ENCODE results near the gene RPS19BP1. TPM values are rescaled to one million over a fixed set of nuclear protein-coding genes. Genes with fewer than 3 reads are reported as not detected.

RPS19BP1 gene
- total RNA-seq, 1 experiment from 2014 or later, result 102 TPM

DNA sequence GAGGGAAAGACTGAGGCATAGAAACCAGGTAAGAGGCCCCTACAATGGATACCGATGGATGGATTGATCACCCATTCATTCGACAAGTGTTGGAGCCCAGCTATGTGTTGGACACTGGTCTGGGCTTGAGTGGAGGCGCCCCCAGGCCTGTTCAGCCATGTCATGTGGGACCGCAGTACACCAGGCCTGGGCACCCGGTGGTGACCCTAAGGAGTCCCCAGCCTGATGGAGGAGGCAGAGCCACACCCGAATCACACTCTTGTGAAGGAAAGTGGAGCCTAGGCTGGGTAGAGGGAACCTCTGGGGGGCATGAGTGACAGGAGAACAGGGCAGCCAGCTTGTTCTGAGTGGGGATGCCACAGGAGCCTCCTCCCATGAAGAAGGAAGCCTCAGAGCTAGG, 48.2 kb upstream of the RPS19BP1 start:
- Mint-ChIP-seq H3K9me3 (peaks cover 11% of the 10 kb centered on the region), H3K27ac (no peak overlapping the region), H3K4me1 (peaks cover 12% of the 10 kb centered on the region), H3K27me3 (ENCODE audit: low read depth) (peaks cover 3% of the 10 kb centered on the region), H3K36me3 (no peaks in the 10 kb centered on the region), H3K4me3 (no peak overlapping the region)
- TF ChIP-seq CBFB (CRISPR knock-in tag; IDR thresholded peaks at IDR 0.05; ENCODE audit: low read depth) (no peak), NR1H2 (CRISPR knock-in tag; IDR thresholded peaks at IDR 0.05) (no peak), GTF2I (CRISPR knock-in tag; conservative IDR thresholded peaks at IDR 0.05) (no peak), TEAD1 (CRISPR knock-in tag; IDR thresholded peaks at IDR 0.05) (no peak)
- TF ChIP-seq, protein P1, sequence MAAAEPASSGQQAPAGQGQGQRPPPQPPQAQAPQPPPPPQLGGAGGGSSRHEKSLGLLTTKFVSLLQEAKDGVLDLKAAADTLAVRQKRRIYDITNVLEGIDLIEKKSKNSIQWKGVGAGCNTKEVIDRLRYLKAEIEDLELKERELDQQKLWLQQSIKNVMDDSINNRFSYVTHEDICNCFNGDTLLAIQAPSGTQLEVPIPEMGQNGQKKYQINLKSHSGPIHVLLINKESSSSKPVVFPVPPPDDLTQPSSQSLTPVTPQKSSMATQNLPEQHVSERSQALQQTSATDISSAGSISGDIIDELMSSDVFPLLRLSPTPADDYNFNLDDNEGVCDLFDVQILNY (CRISPR knock-in tag; IDR thresholded peaks at IDR 0.05), result no peak
- TF ChIP-seq, protein P2, sequence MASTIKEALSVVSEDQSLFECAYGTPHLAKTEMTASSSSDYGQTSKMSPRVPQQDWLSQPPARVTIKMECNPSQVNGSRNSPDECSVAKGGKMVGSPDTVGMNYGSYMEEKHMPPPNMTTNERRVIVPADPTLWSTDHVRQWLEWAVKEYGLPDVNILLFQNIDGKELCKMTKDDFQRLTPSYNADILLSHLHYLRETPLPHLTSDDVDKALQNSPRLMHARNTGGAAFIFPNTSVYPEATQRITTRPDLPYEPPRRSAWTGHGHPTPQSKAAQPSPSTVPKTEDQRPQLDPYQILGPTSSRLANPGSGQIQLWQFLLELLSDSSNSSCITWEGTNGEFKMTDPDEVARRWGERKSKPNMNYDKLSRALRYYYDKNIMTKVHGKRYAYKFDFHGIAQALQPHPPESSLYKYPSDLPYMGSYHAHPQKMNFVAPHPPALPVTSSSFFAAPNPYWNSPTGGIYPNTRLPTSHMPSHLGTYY (CRISPR knock-in tag; IDR thresholded peaks at IDR 0.05), result no peak
- CTCF ChIA-PET, result no interaction called here
- POLR2A ChIA-PET, result no interaction called here
- ATAC-seq (no peak), DNase-seq (ENCODE audit: low spot score) (no peak)

DNA sequence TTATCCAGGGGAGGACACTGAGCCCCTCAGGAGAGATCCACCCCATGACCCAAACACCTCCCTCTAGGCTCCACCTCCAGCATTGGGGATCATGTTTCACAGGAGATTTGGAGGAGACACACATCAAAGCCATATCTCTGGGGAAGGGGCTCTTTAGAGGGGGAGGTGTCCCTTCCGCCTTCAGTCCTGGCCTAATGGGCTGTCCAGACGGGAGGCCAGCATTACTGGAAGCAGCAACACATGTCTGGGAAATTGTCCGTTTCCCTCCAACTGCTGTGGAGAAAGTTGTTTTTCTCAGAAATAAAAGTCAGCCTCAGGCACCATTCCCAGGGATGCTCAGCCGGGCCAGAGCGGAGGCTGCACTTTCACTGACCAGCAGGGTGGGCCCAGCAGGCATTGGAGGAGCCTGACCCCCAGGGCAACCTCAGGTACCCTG, 47.5 kb upstream of the RPS19BP1 start:
- peaks cover 12% of the 10 kb centered on the region for H3K4me1 Mint-ChIP-seq
- peaks cover 11% of the 10 kb centered on the region for H3K9me3 Mint-ChIP-seq
- CTCF ChIA-PET, result interaction anchor here (1.3 kb wide), 1 partner anchor 249 kb away, joined by 3 read pairs; no protein-coding TSS in a partner anchor
- no peaks in the 10 kb centered on the region for H3K36me3 Mint-ChIP-seq
- peak; percentile 71 for ATAC-seq
- H3K4me3 Mint-ChIP-seq, result no peak overlapping the region
- POLR2A ChIA-PET, result interaction anchor here (0.7 kb wide), 1 partner anchor 9 kb away, joined by 3 read pairs; no protein-coding TSS in a partner anchor
- no peak overlapping the region for H3K27ac Mint-ChIP-seq
- TF ChIP-seq GRHL2 (CRISPR knock-in tag; IDR thresholded peaks at IDR 0.05; ENCODE audit: insufficient replicate concordance, severe bottlenecking) (no peak), FOXK1 (CRISPR knock-in tag; IDR thresholded peaks at IDR 0.05) (no peak), ZNF416 (CRISPR knock-in tag; IDR thresholded peaks at IDR 0.05) (no peak), RORB (CRISPR knock-in tag; IDR thresholded peaks at IDR 0.05) (no peak), SP1 (CRISPR knock-in tag; conservative IDR thresholded peaks at IDR 0.05) (no peak), NR1H2 (CRISPR knock-in tag; IDR thresholded peaks at IDR 0.05) (no peak), ZNF423 (CRISPR knock-in tag; IDR thresholded peaks at IDR 0.05) (no peak), JUN (CRISPR knock-in tag; IDR thresholded peaks at IDR 0.05) (no peak), IRF2 (CRISPR knock-in tag; IDR thresholded peaks at IDR 0.05; ENCODE audit: borderline replicate concordance, low read depth) (no peak), EMX1 (CRISPR knock-in tag; IDR thresholded peaks at IDR 0.05) (no peak), HMGA2 (CRISPR knock-in tag; IDR thresholded peaks at IDR 0.05) (no peak)
- TF ChIP-seq, protein P3, sequence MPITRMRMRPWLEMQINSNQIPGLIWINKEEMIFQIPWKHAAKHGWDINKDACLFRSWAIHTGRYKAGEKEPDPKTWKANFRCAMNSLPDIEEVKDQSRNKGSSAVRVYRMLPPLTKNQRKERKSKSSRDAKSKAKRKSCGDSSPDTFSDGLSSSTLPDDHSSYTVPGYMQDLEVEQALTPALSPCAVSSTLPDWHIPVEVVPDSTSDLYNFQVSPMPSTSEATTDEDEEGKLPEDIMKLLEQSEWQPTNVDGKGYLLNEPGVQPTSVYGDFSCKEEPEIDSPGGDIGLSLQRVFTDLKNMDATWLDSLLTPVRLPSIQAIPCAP (CRISPR knock-in tag; IDR thresholded peaks at IDR 0.05), result no peak
- TF ChIP-seq, protein P4, sequence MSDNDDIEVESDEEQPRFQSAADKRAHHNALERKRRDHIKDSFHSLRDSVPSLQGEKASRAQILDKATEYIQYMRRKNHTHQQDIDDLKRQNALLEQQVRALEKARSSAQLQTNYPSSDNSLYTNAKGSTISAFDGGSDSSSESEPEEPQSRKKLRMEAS (CRISPR knock-in tag; IDR thresholded peaks at IDR 0.05), result no peak
- TF ChIP-seq, protein P5, sequence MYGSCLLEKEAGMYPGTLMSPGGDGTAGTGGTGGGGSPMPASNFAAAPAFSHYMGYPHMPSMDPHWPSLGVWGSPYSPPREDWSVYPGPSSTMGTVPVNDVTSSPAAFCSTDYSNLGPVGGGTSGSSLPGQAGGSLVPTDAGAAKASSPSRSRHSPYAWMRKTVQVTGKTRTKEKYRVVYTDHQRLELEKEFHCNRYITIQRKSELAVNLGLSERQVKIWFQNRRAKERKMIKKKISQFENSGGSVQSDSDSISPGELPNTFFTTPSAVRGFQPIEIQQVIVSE (CRISPR knock-in tag; IDR thresholded peaks at IDR 0.05; ENCODE audit: borderline replicate concordance), result no peak
- TF ChIP-seq, protein P6, sequence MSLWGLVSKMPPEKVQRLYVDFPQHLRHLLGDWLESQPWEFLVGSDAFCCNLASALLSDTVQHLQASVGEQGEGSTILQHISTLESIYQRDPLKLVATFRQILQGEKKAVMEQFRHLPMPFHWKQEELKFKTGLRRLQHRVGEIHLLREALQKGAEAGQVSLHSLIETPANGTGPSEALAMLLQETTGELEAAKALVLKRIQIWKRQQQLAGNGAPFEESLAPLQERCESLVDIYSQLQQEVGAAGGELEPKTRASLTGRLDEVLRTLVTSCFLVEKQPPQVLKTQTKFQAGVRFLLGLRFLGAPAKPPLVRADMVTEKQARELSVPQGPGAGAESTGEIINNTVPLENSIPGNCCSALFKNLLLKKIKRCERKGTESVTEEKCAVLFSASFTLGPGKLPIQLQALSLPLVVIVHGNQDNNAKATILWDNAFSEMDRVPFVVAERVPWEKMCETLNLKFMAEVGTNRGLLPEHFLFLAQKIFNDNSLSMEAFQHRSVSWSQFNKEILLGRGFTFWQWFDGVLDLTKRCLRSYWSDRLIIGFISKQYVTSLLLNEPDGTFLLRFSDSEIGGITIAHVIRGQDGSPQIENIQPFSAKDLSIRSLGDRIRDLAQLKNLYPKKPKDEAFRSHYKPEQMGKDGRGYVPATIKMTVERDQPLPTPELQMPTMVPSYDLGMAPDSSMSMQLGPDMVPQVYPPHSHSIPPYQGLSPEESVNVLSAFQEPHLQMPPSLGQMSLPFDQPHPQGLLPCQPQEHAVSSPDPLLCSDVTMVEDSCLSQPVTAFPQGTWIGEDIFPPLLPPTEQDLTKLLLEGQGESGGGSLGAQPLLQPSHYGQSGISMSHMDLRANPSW (CRISPR knock-in tag; conservative IDR thresholded peaks at IDR 0.05; ENCODE audit: low read depth), result no peak
- peaks cover 3% of the 10 kb centered on the region for H3K27me3 Mint-ChIP-seq (ENCODE audit: low read depth)
- DNase-seq (ENCODE audit: low spot score), result no peak

Data from WTC11 (cell line).